GM21367 (cell line): ENCODE measurements around the gene ILF3.
"Not testable (repeated sequence)": the region's sequence is repeated elsewhere in the genome, so short reads cannot be mapped to it uniquely, and the experiment has no call there.

ENCODE experiments used
- ATAC-seq: cut with Tn5 transposase; IDR thresholded peaks from one replicate; pipeline ENCODE4 v1.9.1; 2021; ENCODE audit not compliant: unreplicated experiment

Gene ILF3

DNA sequence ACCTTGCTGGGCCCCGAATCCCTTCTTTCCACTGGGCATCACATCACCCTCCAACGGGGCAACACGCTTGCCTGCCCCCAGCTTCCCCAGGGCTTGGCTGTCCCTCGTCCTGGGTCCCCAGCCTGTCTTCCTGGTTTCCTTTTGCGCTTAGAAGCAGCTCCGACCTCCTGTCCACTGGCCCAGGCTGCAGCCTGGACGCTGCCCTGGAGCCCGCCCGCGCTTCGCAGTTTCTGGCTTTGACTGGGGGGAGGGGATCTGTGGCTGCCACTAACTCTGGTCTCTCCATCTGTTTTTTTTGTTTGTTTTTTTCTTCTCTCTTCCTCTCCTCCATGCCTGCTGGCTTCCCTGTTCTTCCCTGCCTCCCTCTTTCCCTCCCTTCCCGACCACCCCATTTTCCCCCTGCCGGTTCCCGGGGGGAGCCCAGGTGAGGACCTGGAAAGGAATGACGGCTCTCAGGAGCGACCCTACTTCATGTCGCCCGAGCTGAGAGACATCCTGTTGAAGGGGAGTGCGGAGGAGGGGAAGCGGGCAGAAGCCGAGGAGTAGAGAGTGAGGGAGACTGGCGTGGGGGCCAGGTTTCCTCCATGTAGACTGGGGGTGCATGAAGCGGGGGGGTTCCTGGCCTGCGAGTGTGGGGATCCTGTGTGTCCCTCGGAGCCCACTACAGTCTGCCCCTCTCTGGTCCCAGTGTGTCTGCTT lies 11.5 kb upstream of the ILF3 start:
- no peak for ATAC-seq

DNA sequence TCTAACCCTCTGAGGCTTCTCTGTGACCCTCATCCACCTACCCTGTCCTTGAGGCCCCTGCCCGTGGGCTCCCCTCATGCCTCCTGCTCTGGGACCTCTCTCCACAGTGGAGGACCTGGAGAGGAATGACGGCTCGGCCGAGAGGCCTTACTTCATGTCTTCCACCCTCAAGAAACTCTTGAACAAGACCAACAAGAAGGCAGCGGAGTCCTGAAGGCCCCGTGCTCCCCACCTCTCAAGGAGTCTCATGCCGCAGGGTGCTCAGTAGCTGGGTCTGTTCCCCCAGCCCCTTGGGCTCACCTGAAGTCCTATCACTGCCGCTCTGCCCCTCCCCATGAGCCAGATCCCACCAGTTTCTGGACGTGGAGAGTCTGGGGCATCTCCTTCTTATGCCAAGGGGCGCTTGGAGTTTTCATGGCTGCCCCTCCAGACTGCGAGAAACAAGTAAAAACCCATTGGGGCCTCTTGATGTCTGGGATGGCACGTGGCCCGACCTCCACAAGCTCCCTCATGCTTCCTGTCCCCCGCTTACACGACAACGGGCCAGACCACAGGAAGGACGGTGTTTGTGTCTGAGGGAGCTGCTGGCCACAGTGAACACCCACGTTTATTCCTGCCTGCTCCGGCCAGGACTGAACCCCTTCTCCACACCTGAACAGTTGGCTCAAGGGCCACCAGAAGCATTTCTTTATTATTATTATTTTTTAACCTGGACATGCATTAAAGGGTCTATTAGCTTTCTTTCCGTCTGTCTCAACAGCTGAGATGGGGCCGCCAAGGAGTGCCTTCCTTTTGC lies 10.8 kb upstream of the ILF3 start:
- ATAC-seq: no peak

DNA sequence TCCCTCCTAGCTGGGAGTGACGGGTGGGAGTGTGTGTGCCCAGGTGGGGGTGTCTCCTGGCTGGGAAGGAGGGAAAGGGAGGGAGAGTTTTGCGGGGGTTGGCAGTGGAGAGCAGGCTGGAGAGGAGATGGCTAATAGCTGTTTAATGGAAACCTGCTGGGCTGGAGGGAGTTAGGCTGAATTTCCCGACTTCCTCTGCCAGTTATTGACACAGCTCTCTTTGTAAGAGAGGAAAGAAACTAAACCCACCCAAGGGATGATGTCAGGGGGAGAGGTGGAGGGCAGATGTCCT lies 10.2 kb upstream of the ILF3 start:
- no peak for ATAC-seq

DNA sequence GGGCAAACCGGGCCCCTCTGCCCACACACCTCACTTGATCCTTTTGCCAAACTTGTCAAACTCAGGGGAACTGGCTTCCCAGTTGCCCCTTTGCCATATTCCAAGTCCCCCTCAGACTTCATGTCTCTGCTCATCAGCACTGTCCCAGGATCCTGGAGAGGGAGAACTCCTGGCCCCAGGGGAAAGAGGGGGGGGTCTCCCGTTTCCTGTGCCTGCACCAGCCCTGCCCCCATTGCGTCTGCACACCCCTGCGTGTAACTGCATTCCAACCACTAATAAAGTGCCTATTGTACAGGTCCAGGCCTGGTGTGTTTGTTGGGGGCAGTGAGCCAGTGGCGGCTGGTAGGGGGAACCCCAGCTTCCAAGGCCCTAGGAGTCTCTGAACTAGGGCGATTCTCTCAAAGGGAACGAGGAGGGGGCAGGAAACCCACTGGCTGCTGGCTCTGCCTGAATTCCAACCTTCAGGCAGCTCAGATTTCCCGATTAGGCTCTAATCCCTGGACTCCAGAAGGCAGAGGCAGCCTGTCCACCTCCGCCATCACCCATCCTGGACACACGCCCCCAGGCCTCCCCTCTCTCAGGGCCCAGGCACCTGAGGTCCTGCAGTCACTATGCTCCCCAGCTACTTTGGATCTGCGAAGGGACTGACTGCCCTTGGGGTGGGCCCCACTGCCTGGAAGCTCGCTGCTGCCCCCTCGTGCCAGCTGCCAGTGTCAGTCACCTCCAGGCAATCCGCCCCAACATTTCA lies 9.7 kb upstream of the ILF3 start:
- ATAC-seq: no peak

DNA sequence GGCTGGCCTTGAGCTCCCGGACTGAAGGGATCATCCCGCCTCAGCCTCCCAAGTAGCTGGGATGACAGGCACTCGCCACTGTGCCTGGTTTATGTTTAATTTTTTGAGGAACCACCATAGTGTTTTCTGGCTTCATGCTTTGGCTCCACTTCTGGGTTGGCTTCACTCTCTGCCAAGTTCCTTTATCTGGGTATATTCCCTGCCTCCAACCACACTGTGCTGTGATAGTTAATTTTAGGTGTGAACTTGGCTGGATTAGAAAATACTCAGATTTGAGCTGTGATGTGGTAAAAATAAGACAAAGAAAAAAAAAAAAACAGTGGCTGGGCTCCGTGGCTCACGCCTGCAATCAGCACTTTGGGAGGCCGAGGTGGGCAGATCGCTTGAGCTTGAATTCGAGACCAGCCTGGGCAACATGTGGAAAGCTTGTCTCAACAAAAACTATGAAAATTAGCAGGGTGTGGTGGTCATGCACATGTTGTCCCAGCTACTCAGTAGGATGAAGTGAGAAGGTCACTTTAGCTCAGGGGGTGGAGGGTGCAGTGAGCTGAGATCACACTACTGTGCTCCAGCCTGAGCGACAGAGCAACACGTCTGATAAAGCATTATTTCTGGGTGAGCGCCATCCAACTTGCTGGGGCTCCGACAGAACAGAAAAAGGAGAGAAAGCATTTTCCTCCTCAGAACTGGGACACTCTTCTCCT lies 7.5 kb upstream of the ILF3 start:
- no peak for ATAC-seq

DNA sequence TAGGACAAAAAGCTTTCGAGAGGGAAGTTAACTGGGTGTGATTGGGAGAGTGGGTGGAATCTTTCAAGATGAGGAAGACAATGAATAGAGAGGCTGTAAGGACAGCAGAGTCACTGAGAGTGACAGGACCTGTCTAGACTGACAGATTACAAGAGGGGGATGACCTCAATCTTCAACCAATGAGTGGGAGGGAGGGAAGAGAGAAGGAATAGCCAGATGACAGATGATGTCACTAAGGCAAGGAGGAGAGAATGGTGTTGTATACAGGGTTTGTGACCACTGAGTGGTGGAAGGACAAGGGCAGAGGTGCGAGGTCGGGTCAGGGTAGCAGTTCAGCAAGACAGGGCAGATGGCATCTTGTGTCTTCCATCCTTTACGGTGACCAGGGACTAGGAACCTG lies 5.8 kb upstream of the ILF3 start:
- ATAC-seq: no peak

DNA sequence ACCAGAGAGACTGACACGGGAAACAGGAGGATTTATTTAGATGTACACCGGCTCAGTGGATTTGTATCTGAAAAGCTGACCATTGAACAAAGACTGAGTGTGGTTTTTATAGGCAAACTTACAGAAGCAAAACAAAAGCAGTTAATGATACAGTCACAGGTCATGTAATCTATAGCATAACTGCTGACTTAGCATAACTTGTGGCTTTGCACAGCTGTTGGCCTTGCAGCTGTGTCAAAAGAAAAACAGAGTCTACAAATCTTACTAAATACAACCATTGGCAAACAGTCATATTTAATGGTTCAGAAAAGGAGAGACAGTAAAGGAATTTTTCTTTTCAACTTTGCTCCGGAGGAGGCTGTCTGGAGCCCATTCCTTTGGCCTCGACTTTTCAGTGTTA lies 2.3 kb upstream of the ILF3 start:
- no peak for ATAC-seq

DNA sequence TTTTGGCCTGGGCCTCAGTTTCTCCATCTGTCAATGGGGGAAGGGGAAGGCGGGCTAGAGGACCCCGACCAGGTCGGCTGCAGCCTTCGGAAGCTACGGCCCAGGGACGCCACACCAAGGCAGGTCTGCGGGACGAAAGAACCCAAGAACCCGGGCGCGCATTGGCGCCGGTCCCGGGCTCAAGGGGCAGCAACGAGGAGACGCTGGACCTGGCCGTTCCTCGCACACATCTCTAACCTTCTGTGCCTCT lies 739 bp upstream of the ILF3 start:
- ATAC-seq: no peak

DNA sequence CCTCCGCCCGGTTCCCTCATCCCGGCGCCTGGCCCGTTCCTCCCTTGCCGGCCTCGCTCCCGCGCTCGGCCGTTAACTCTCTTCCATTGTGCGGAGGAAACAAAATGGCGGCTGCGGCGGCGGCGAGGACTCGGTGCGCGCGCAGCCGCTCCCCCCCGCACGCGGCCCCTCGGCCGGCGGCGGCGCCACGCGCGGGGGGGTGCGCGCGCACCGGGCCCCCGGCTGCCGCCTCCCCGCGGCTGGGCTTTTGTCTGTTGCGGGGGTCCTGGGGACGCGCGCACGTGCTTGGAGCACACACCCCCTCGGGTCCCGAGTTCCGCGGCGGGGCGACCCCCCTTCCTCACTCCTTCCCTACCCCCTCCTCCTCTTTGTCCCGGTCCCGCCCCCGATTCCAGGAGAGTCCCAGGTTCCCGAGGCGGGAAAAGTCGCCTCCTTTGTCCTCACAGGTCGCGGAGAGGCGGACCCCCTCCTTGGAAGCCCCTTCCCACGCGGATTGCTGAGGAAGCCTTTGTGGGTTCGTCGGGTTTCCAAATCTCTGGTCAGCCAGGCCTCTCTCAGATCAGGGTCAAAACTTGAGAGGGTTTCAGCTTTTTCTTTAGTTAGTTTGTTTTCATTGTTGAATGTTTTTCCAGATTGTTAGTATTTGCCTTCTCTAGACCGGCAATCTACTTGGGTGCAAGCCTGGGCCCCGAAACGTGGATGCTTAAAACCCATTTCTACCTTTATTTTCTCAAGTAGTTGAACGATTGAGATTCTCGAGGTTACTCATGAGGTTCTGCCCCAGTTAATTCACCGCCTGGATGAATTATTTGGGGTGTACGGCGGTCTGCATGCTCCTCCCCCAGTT lies 687 bp downstream of the ILF3 start:
- peak; percentile 9 for ATAC-seq

DNA sequence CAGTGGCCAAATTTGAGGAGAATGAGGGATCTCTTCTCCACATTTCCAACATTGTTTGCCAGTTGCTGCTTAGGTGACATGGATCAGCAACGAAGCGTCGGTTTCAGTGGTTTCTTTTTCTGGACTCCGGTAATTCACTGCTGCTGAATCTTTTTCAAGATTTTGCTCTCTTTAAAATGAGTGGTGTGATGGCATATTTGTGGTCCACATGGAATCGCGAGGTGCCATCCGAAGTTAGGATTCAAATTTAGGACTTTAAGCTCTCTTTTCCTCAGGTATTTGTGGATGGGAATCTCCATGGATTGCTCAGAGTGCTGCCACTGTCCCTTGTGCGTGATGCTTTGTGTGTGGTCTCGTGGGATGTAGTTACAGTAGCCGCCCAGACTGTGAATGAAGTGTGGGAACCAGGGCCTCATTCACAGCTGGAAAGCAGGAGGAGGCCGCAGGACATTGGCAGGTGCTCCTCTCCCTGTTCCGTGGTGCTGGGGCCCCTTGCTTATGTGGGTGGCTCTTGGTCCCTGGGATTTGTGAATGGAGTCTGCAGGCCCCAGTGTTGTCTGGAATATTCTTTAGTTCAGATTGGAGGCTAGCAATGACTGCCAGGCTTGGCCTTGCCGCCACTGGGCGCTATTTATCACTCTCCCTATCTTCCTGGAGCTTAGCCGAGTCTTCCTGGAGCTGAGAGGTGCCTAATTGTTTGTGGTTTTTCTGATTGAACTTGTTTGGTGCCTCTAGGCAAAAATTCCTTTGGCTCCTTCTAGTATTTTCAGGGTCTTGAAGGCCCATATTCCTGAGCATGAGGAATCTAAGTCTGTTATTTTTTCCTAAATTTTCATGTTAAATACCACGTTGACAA lies 1.5 kb downstream of the ILF3 start:
- ATAC-seq: no peak

DNA sequence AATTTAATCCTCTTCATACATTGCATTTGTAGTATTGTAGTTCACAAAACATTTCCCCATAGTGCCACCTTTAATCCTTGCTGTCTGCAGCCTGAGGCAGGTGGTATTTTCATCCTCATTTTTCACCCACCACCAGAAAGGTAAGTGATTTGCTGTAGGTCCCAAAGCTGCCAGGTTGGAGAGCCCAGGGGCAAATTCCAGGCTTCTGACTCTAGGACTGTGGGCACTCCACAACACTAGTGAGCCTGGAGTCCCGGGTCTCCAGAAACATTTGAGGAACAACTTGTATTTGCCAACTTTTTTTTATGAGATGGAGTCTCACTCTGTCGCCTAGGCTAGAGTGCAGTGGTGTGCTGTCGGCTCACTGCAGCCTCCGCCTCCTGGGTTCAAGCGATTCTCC lies 6.2 kb downstream of the ILF3 start:
- no peak for ATAC-seq

DNA sequence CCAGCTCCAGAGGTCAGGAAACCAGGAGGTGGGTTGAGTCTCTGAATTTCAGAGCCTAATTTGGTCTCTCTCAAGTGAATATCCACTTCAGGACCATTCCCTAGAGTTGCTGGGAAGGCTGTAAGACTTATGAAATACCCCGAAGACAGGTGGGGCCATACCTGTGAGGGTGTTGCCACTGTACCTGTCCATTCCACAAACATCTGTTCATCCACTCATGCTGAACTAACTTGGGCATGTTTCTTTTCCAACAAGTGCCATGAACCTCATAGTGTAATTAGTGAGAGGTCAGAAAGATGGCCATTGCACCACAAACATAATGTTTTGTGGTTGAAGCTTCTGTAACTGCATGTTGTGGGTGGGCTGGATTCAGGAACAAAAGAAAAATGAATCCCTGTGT lies 7.8 kb downstream of the ILF3 start:
- no peak for ATAC-seq

DNA sequence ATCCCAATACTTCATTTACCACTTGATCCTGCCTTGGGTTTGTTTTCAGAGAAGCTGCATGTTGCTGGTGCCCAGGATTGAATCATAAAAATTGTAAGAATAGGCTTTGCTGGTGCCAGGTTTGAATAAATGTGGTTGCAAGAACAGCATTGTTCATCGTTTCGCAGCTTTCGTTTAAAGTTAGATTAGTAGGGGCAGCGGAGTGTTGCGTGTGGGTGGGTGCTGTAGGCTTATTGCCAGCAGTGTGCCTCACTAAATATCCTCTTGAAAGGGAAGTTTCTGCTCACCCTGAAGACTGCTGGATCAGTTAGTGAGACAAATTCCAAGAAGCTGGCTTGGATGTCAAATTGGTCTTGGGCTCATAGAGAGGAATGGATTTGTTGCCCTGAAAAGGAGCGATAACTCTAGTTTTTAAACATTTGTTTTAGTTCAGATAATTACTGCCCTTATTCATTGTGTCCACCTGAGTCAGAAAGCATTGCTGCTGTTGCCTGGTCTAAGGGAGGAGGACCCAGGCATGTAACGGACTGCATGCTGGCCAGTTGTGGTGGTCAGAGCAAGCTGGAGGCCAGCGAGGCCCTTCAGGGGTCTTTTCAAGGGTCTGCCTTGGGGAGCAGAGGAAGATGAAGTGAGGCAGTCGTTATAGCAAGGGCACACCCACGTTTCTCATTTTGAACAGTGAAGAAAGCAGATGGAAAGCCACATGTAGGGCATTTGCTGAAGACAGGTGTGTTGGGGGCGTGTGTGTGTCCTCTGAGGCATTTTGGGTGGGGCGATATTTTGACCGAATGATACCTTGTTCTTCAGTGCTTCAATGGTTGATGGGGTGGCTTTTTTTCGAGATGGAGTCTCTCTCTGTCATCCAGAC lies 8.5 kb downstream of the ILF3 start:
- ATAC-seq: no peak

DNA sequence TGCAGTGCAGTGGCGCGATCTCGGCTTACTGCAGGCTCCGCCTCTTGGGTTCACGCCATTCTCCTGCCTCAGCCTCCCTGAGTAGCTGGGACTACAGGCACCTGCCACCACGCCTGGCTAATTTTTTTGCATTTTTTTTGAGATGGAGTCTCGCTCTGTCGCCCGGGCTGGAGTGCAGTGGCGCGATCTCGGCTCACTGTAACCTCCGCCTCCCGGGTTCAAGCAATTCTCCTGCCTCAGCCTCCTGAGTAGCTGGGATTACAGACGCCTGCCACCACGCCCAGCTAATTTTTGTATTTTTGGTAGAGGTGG lies 9.1 kb downstream of the ILF3 start:
- ATAC-seq: not testable (repeated sequence)

DNA sequence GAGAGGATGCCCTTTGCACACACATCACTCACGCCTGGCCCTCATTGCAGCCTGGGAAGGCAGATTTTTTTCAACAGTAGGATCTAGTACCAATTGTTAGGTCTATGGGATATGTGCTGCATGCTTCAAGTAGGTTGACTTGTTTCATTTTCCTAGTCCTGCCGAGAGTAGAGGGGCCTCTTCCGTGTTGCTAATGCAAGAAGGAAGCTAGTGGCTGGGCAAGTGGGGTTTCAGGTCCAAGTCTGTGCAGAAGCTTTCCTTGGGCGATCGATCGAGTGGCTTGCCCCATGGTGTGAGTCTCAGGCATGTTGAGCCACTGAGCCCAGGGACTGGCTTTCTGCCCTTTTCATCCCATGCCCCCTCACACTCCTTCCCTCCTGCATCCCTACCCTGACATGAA lies 13.7 kb downstream of the ILF3 start:
- ATAC-seq: no peak

DNA sequence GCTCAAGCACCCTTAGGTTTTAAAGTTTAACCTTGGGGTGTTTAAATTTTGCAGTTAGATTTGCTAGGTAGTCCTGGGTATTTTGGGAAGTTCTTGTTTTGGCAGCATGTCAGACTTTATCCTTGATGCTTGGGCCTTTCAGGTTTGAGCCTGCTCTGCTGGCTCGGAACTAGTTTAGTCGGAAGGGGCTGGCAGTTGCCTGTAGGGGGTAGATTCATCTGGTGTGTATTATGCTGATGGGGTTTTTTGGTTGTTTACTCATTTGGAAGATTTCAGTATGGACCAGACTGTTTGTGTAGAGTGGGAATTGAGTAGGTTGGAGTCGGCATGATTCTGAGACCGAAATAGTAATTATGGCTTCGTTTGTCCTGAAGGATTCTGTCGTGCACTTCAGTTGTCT lies 15.1 kb downstream of the ILF3 start:
- no peak for ATAC-seq

DNA sequence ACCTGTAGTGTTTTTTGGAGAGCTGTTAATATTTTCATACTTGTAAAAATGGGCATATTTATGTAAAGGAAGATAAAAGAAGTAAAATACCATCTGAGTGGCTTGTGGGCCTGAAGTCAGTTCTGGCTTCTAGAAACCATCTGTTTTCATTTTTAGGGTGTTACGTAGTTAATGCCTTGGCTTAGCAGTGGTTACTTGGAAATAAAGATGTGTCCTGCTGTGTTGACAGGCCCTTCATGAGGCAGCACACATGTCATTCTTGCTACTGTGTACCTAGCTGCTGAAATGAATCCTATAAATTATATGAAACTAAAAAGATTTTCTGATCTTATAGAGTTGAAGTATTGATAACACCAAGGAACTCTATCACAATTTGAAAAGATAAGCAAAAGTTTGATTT lies 16.0 kb downstream of the ILF3 start:
- ATAC-seq: no peak

DNA sequence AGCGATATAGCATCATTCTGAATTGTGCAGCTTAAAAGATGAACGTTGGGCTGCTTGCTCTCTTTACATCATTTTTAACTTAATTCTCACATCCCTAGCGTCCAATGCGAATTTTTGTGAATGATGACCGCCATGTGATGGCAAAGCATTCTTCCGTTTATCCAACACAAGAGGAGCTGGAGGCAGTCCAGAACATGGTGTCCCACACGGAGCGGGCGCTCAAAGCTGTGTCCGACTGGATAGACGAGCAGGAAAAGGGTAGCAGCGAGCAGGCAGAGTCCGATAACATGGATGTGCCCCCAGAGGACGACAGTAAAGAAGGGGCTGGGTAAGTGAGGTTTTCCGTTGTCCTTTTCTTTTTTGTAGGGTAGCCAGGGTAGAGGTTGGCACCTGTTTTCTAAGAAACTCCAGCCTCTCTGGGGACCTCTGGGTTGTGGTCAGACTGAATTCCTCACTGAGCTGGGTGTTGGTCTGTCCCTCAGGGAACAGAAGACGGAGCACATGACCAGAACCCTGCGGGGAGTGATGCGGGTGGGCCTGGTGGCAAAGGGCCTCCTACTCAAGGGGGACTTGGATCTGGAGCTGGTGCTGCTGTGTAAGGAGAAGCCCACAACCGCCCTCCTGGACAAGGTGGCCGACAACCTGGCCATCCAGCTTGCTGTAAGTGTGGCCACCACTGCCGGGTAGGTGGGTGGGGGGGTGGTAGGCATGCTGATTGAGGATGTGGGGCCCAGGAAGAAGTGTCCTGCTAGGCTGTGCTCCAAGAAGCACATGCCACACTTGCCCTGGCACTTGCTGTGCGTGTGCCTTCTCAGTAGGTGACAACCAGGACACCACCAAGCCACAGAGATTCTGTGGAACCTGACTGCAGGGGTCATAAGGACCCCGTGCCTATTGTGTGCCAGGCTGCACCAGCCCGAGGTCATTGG lies 17.0 kb downstream of the ILF3 start:
- ATAC-seq: no peak
